Measurements from ENCODE around the gene KLHDC8B. TPM values are rescaled to one million over a fixed set of nuclear protein-coding genes. Genes with fewer than 3 reads are reported as not detected.
A peak's percentile ranks its signal among the peaks of the same experiment; 100 is the strongest.

The KLHDC8B gene
- total RNA-seq, 1 experiment from 2014 or later = 13.5 TPM

GRCh38 chr3:49166752-49167556 is 4.4 kb upstream of the KLHDC8B start:
- Histone ChIP-seq H3K79me2 (ENCODE audit: insufficient read depth, low read length) (no peaks in the 10 kb centered on the region; the same call in 1 of the 2 replicates), H3K27me3 (ENCODE audit: insufficient read depth, low read length) (no peaks in the 10 kb centered on the region), H3K18ac (ENCODE audit: insufficient read length, low read depth, low read length) (peak overlapping the region; percentile 21), H3K4me1 (ENCODE audit: insufficient read depth, low read length) (peaks cover 4% of the 10 kb centered on the region; the same call in 1 of the 2 replicates), H3K9me3 (ENCODE audit: control insufficient read depth, low read depth, low read length) (no peaks in the 10 kb centered on the region), H2BK20ac (ENCODE audit: low read depth, low read length, poor library complexity, severe bottlenecking) (no peak overlapping the region), H2AFZ (ENCODE audit: low read length) (no peak overlapping the region), H4K5ac (ENCODE audit: insufficient read length, low read depth, low read length) (peak overlapping the region; percentile 6), H4K8ac (replicated peaks; ENCODE audit: insufficient read length, low read depth, low read length) (peak overlapping the region; percentile 74), H3K56ac (ENCODE audit: insufficient read length, low read depth, low read length) (no peak overlapping the region), H3K14ac (ENCODE audit: insufficient read depth, low read length) (no peak overlapping the region; the same call in 1 of the 2 replicates), H2BK5ac (ENCODE audit: insufficient read length, low read length) (no peak overlapping the region), H2BK15ac (ENCODE audit: low read depth, low read length) (0 out of 2 replicates have a peak overlapping the region, but pooled peaks have one; percentile 42), H3K27ac (ENCODE audit: insufficient read length, low read depth, low read length) (no peak overlapping the region), H3K9ac (ENCODE audit: extremely low read depth, insufficient read length, low read length) (no peak overlapping the region), H4K20me1 (ENCODE audit: control insufficient read depth, insufficient read depth, insufficient read length) (no peaks in the 10 kb centered on the region), H3T11ph (ENCODE audit: low read length) (no peak overlapping the region), H2AK5ac (ENCODE audit: insufficient read length, low read length) (no peak overlapping the region), H2BK12ac (ENCODE audit: insufficient read length, low read depth, low read length) (no peak overlapping the region), H3K79me1 (ENCODE audit: insufficient read depth, low read depth, low read length, poor library complexity, severe bottlenecking) (no peaks in the 10 kb centered on the region), H4K91ac (ENCODE audit: insufficient read length, low read depth, low read length) (no peak overlapping the region), H3K23ac (ENCODE audit: insufficient read length, low read depth, low read length) (no peak overlapping the region), H3K23me2 (ENCODE audit: insufficient read length, low read depth, low read length, poor library complexity, severe bottlenecking) (peaks cover 21% of the 10 kb centered on the region), H2BK120ac (ENCODE audit: low read depth, low read length, poor library complexity, severe bottlenecking) (no peak overlapping the region), H3K4ac (ENCODE audit: low read depth, low read length) (no peak overlapping the region), H3K4me2 (ENCODE audit: insufficient read depth, insufficient read length, low read length) (peak overlapping the region; percentile 86)
- H3K9me3 Mint-ChIP-seq = no peaks in the 10 kb centered on the region; a peak in 1 of 5 replicates
- WGBS (ENCODE audit: extremely low coverage, insufficient read length, low lambda C conversion rate) = no CpG with 5 or more reads among the region's 6 CpGs
- peak overlapping the region; percentile 80 to 91 for H3K4me3 Mint-ChIP-seq
- H3K27ac Mint-ChIP-seq = no peak overlapping the region
- no peak for TF ChIP-seq CTCF (conservative IDR thresholded peaks at IDR 0.05)
- H3K27me3 Mint-ChIP-seq (ENCODE audit: low read depth) = peaks cover 28% of the 10 kb centered on the region
- peaks cover 18 to 25% of the 10 kb centered on the region in 2 experiments for H3K4me1 Mint-ChIP-seq
- H3K36me3 Mint-ChIP-seq (ENCODE audit: insufficient read depth in 1 of 3, low read depth in 3 of 3) = peaks cover 15 to 18% (median 15%) of the 10 kb centered on the region in 3 experiments; a peak in 6 of 7 replicates
- no peak for DNase-seq
